CD4-positive, alpha-beta memory T cell (primary cell): ENCODE measurements around the gene MTA2. TPM values are rescaled to one million over a fixed set of nuclear protein-coding genes. Genes with fewer than 3 reads are reported as not detected.

Experiments
- CTCF ChIA-PET: fragments of 350-600 bp; sonication (Branson Sonifier 250); formaldehyde crosslinking; loops from one replicate; lab custom pipeline; 2021; ENCODE audit warnings: inconsistent platforms; ENCODE audit not compliant: partially characterized antibody; lab: Charles Lee
- POLR2A ChIA-PET: fragments of 350-600 bp; sonication (Branson Sonifier 250); formaldehyde crosslinking; loops from one replicate; lab custom pipeline; 2021; ENCODE audit not compliant: partially characterized antibody; lab: Charles Lee
- DNase-seq, 5 donors: peaks; one replicate each; pipeline versions ENCODE4 v3.0.0 to v3.0.0-alpha.2; 2020 to 2022; ENCODE audit warnings: mixed read lengths in 1 of 5
- H3K27ac ChIP-seq: one replicate; pipeline ENCODE4 v1.7.0; 2013; ENCODE audit warnings: low read depth, low read length
- H3K27me3 ChIP-seq: 2 replicates; pipeline ENCODE4 v1.7.0; 2013; ENCODE audit warnings: mild to moderate bottlenecking, low read length, moderate library complexity; ENCODE audit not compliant: insufficient read depth
- H3K36me3 ChIP-seq: 2 replicates; pipeline ENCODE4 v1.7.0; 2013; ENCODE audit warnings: mild to moderate bottlenecking, low read length, moderate library complexity; ENCODE audit not compliant: insufficient read depth
- H3K4me1 ChIP-seq: 2 replicates; pipeline ENCODE4 v1.7.0; 2013; ENCODE audit warnings: mild to moderate bottlenecking, low read length, moderate library complexity; ENCODE audit not compliant: insufficient read depth
- H3K4me3 ChIP-seq, 2 donors: one replicate each; pipeline ENCODE4 v1.7.0; 2013; ENCODE audit warnings: low read length in 2 of 2, mild to moderate bottlenecking in 1 of 2
- H3K9me3 ChIP-seq, 2 donors: one replicate each; pipeline ENCODE4 v1.7.0; 2013; ENCODE audit warnings: low read length in 2 of 2, control low read depth in 1 of 2; ENCODE audit not compliant: control insufficient read depth in 1 of 2
- H3K27ac Mint-ChIP-seq, 7 donors: one replicate each; pipeline ENCODE4 v1.8.0; 2020 to 2021; ENCODE audit warnings: mixed read lengths in 7 of 7, mild to moderate bottlenecking in 6 of 7, inconsistent platforms in 3 of 7, moderate library complexity in 3 of 7
- H3K27me3 Mint-ChIP-seq, 2 donors: one replicate each; pipeline ENCODE4 v1.8.0; 2020 to 2021; ENCODE audit warnings: mixed read lengths in 2 of 2
- H3K36me3 Mint-ChIP-seq, 2 donors: one replicate each; pipeline ENCODE4 v1.8.0; 2020 to 2021; ENCODE audit warnings: mixed read lengths in 2 of 2, inconsistent platforms in 1 of 2, mild to moderate bottlenecking in 1 of 2
- H3K4me1 Mint-ChIP-seq, 4 donors: one replicate each; pipeline ENCODE4 v1.8.0; 2020 to 2021; ENCODE audit warnings: mixed read lengths in 4 of 4, mild to moderate bottlenecking in 1 of 4
- H3K4me3 Mint-ChIP-seq, 8 donors: one replicate each; pipeline ENCODE4 v1.8.0; 2020 to 2021; ENCODE audit warnings: mixed read lengths in 8 of 8, mild to moderate bottlenecking in 7 of 8, moderate library complexity in 6 of 8, inconsistent platforms in 3 of 8
- H3K9me3 Mint-ChIP-seq, 8 donors: one replicate each; pipeline ENCODE4 v1.8.0; 2020 to 2021; ENCODE audit warnings: mixed read lengths in 8 of 8, mild to moderate bottlenecking in 5 of 8, inconsistent platforms in 3 of 8, moderate library complexity in 1 of 8
- intact Hi-C: fragments of 100-400 bp; cut with micrococcal nuclease; formaldehyde crosslinking; loops from one replicate; pipeline ENCODE4 v1.15.1; 2023
- polyA plus RNA-seq, 2 donors: library from polyadenylated mRNA; unstranded; fragments of 300-500 nt; fragmentation: Illumina TruSeq; gene quantifications; one replicate each; pipeline ENCODE4 v1.2.3, GENCODE V29; 2021
- total RNA-seq, 2 experiments: library from RNA; stranded (reverse); gene quantifications; one replicate each; pipeline ENCODE4 v1.2.3, GENCODE V29; 2021

MTA2 gene
- total and polyA plus RNA-seq, 4 experiments from 2014 or later = 16.6 to 210 (median 122) TPM

DNA sequence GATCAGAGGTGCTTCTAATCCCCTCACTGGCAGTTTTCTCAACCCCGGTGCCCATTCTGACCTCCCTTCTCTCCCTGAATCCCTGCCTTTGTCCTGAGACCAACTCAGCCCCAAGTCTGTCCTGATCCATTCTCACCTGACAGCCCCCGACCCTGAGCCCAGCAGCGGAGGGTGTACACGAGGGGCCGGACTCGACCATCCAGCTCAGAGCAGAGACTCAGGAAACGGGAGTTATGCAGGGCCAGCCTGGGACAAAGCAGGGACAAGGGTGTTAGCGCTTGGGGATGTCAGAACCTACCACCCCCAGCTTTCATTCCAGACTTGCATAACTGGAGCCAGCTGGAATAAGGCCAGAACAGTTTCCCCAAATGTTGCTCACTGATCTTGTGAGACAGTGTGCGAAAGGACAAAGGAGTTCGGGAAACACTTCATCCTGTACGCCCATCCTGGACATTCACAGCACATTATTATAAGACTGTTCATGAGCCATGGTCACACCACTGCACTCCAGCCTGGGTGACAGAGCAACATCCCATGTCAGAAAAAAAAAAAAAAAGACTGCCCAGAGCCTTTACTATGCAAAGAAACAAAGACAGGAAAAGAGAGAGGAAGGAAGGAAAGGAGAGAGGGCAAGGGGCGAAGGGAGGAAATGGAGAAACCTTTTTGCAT is 24.5 kb downstream of the MTA2 start:
- DNase-seq = no peak

DNA sequence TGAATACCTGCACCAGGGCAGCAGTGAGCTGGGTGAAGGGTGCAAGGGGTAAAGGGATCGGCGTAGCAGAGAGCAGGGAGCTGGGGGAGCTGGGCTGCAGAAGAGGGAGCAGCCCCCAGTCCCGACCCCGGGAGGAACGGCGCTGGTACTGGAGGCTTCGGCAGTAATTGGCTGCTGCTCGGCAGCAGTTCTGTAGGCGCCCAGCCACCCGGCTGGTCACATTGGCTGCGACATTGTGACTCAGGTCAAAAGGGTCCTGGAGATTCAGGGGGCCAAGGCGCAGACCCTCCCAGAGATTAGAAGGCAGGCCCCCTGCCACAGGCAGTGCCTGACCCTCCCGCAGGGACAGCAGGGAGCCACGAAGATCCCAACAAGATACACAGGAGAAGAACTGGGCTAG is 25.8 kb downstream of the MTA2 start:
- H3K9me3 Mint-ChIP-seq = no peaks in the 10 kb centered on the region
- Histone ChIP-seq H3K4me3 (no peak overlapping the region), H3K4me1 (peaks cover 34% of the 10 kb centered on the region), H3K36me3 (peaks cover 42% of the 10 kb centered on the region), H3K27ac (no peak overlapping the region), H3K9me3 (no peaks in the 10 kb centered on the region), H3K27me3 (no peaks in the 10 kb centered on the region)
- ChIA-PET POLR2A (interaction anchor here (1.6 to 5.4 kb wide), 5 partner anchors 16 to 265 kb away, joined by 4 to 114 read pairs (median 25); partner anchors contain the start of genes C11orf98, CSKMT, INTS5 and TUT1), CTCF (interaction anchor here (1.8 to 2.8 kb wide), 5 partner anchors 12 to 151 kb away, joined by 4 to 15 read pairs (median 7); partner anchors contain the start of gene TUT1)
- DNase-seq = no peak
- intact Hi-C loops = loop anchor here (2.0 kb wide), 2 partner anchors 37 to 305 kb away; partner anchors contain the start of genes EML3, ROM1 and SLC3A2
- peaks cover 34 to 59% of the 10 kb centered on the region in 2 donors for H3K36me3 Mint-ChIP-seq
- peak overlapping the region in 3 of 7 donors; percentile 27 to 77 (median 60) for H3K27ac Mint-ChIP-seq
- H3K27me3 Mint-ChIP-seq = no peaks in the 10 kb centered on the region
- peak overlapping the region in 4 of 8 donors; percentile 81 to 98 (median 95) for H3K4me3 Mint-ChIP-seq
- H3K4me1 Mint-ChIP-seq = peaks cover 26 to 47% (median 36%) of the 10 kb centered on the region in 4 donors

More for the DNA sequence above, 24.5 kb downstream of the MTA2 start:
- no peak overlapping the region for H3K27ac ChIP-seq
- peaks cover 24 to 54% of the 10 kb centered on the region in 2 donors for H3K36me3 Mint-ChIP-seq
- ChIA-PET POLR2A (interaction anchor here (0.5 to 5.4 kb wide), 5 partner anchors 14 to 126 kb away, joined by 3 to 114 read pairs (median 4); partner anchors contain the start of genes C11orf98, CSKMT, MTA2 and TUT1), CTCF (interaction anchor here (1.2 to 1.8 kb wide), 4 partner anchors 17 to 192 kb away, joined by 3 to 4 read pairs (median 4); no protein-coding TSS in a partner anchor)
- no peak overlapping the region for H3K4me3 ChIP-seq
- H3K4me1 ChIP-seq = peaks cover 21% of the 10 kb centered on the region
- intact Hi-C loops = no loop called here
- H3K9me3 ChIP-seq = no peaks in the 10 kb centered on the region
- no peaks in the 10 kb centered on the region for H3K27me3 Mint-ChIP-seq
- peak overlapping the region in 1 of 7 donors; percentile 52 for H3K27ac Mint-ChIP-seq
- no peaks in the 10 kb centered on the region for H3K9me3 Mint-ChIP-seq
- no peak overlapping the region for H3K4me3 Mint-ChIP-seq
- peaks cover 36% of the 10 kb centered on the region for H3K36me3 ChIP-seq
- no peaks in the 10 kb centered on the region for H3K27me3 ChIP-seq
- H3K4me1 Mint-ChIP-seq = peaks cover 20 to 34% (median 26%) of the 10 kb centered on the region in 4 donors

DNA sequence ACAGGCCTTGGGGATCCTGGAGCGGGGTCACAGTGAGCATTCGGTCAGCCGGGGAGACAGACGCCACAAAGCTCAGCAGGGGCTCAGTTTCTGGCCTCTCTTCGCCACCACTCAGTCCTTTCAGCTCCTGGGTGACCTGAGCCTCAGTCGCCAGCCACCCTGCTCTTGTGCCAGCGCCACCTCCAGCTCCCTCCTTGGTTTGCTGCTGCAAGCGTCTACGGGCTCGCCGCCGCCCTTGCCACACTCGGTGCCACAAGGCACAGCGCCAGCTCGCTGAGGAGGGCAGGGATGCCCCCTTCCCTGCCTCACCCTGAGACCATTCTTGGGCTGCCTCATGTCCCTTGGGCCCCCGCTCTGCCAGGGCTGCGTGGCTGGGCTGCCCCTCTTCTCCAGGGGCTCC is 26.5 kb downstream of the MTA2 start:
- peaks cover 29 to 53% (median 40%) of the 10 kb centered on the region in 4 donors for H3K4me1 Mint-ChIP-seq
- H3K4me1 ChIP-seq = peaks cover 38% of the 10 kb centered on the region
- ChIA-PET POLR2A (interaction anchor here (1.6 to 6.6 kb wide), 12 partner anchors 13 to 307 kb away, joined by 7 to 120 read pairs (median 21); partner anchors contain the start of genes AHNAK, C11orf98, CSKMT and INTS5), CTCF (interaction anchor here (0.7 to 2.8 kb wide), 5 partner anchors 13 to 151 kb away, joined by 3 to 15 read pairs (median 7); partner anchors contain the start of genes C11orf98 and TUT1)
- no peaks in the 10 kb centered on the region for H3K9me3 Mint-ChIP-seq
- DNase-seq = no peak
- H3K27ac Mint-ChIP-seq = peak overlapping the region in 5 of 7 donors; percentile 94 to 98 (median 95)
- peaks cover 47% of the 10 kb centered on the region for H3K36me3 ChIP-seq
- no peaks in the 10 kb centered on the region for H3K9me3 ChIP-seq
- H3K27me3 Mint-ChIP-seq = no peaks in the 10 kb centered on the region
- H3K36me3 Mint-ChIP-seq = peaks cover 36 to 62% of the 10 kb centered on the region in 2 donors
- no peak overlapping the region for H3K27ac ChIP-seq
- intact Hi-C loops = loop anchor here (2.0 kb wide), 2 partner anchors 38 to 306 kb away; partner anchors contain the start of genes EML3, ROM1 and SLC3A2
- peak overlapping the region in 7 of 8 donors; percentile 92 to 98 (median 98) for H3K4me3 Mint-ChIP-seq
- H3K4me3 ChIP-seq = peak overlapping the region in 1 of 2 donors; percentile 89
- H3K27me3 ChIP-seq = no peaks in the 10 kb centered on the region

DNA sequence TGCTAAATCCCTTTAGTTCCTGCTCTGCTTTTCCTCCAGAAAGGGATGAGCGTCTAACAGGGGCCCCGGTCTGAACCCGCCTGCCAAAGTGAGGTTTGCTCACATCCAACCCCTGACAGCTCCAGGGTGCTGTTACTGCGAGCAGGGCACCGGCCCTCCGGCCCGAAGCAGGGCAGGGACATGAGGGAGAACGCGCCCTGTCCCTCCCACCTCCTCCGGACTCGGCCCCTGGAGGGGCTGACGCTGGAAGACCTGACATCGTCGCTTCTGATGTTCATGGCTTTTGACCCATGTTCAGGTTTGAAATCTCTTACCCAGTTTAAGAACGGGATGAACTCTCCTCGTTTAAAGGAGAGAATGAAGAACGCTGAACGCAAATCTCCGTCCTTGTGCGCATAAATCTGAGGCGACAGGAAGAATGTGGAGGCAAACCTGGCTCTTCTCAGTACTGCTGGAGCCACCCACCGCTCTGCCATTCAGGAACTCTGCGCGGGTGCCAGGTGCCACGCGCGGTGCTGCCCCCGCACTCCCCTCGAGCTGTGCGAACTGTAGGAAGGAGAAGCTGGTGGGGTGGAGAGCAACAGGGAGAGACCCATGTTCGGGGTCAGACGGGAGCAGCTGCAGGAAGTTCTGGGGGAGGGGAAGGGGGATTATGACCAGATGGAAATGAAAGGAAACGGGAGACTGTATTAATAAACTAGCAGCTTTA is 27.1 kb downstream of the MTA2 start:
- Mint-ChIP-seq H3K36me3 (peaks cover 38 to 68% of the 10 kb centered on the region in 2 donors), H3K27me3 (no peaks in the 10 kb centered on the region), H3K4me3 (peak overlapping the region; percentile 92 to 98 (median 98)), H3K4me1 (peaks cover 32 to 60% (median 45%) of the 10 kb centered on the region in 4 donors), H3K9me3 (no peaks in the 10 kb centered on the region), H3K27ac (peak overlapping the region; percentile 94 to 98 (median 97))
- H3K27me3 ChIP-seq = no peaks in the 10 kb centered on the region
- no peaks in the 10 kb centered on the region for H3K9me3 ChIP-seq
- CTCF ChIA-PET = interaction anchor here (0.6 to 2.8 kb wide), 10 partner anchors 13 to 180 kb away, joined by 3 to 15 read pairs (median 5); partner anchors contain the start of genes C11orf98 and TUT1
- intact Hi-C loops = loop anchor here (1.0 to 2.0 kb wide), 3 partner anchors 17 to 306 kb away; partner anchors contain the start of genes EML3, ROM1, SLC3A2 and TUT1
- no peak for DNase-seq
- peaks cover 44% of the 10 kb centered on the region for H3K4me1 ChIP-seq
- peaks cover 53% of the 10 kb centered on the region for H3K36me3 ChIP-seq
- POLR2A ChIA-PET = interaction anchor here (0.6 to 6.6 kb wide), 45 partner anchors 10 to 1213 kb away, joined by 3 to 120 read pairs (median 5); partner anchors contain the start of genes AHNAK, B3GAT3, C11orf98 and CSKMT
- peak overlapping the region; percentile 77 for H3K27ac ChIP-seq
- H3K4me3 ChIP-seq = peak overlapping the region; percentile 89 to 91

DNA sequence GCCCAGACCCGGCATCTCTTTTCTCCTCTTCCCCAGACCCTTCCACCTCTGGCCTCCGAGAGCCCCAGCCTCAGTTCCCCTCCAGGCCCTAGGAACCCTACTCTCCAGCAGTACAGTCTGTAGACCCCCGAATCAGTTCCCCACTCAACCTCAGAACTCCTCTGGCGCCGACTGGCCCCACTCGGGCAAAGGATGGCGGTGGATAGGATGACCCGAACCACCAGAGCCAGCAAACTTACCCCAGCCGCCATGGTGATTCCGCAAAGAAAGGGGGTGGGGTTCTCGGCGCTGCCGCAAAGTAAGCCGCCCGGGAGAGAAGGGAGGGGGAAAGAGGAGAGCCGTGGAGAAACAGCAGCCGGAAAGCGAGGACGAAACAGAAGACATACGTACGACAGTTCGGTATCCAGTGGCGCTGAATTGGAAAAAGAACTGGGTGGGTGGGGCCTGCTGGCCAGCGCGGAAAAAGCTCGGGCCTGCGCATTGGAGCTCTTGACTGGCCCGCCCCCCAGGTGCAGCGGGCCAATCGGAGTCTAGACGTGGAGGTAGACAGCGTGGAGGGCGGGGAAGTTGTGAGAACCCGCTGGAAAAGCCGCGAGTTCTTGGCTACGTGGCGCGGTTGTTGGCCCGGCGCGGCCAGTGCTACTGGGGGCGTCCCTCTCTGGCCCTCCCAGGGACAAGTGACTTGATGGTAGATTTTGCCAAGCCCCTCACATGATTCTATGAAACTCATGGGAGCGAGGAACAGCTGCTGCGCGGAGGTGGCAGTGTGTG is 27.9 kb downstream of the MTA2 start, which contains the start of gene EEF1G:
Gene EEF1G (minus strand): TSS at position 300 of the 771 bp plus-strand sequence. CDS start 49 bp downstream, at position 251.
- H3K9me3 ChIP-seq = no peaks in the 10 kb centered on the region
- peak within 1 kb of the TSS; percentile 94 to 98 (median 97) for H3K27ac Mint-ChIP-seq
- peaks cover 44% of the 10 kb centered on the region for H3K4me1 ChIP-seq
- intact Hi-C loops = loop anchor here (1.0 to 2.0 kb wide), 5 partner anchors 17 to 307 kb away; partner anchors contain the start of genes C11orf98, CSKMT, EML3 and ROM1
- peaks cover 34 to 60% (median 47%) of the 10 kb centered on the region in 4 donors for H3K4me1 Mint-ChIP-seq
- ChIA-PET POLR2A (interaction anchor here (0.6 to 6.6 kb wide), 46 partner anchors 10 to 1212 kb away, joined by 3 to 120 read pairs (median 4); partner anchors contain the start of genes AHNAK, B3GAT3, C11orf98 and CSKMT), CTCF (interaction anchor here (0.6 to 2.8 kb wide), 13 partner anchors 9 to 179 kb away, joined by 3 to 15 read pairs (median 5); partner anchors contain the start of gene TUT1)
- H3K4me3 Mint-ChIP-seq = peak within 1 kb of the TSS; percentile 92 to 98 (median 98)
- peaks cover 38 to 69% of the 10 kb centered on the region in 2 donors for H3K36me3 Mint-ChIP-seq
- no peaks in the 10 kb centered on the region for H3K9me3 Mint-ChIP-seq
- peak within 1 kb of the TSS; percentile 89 to 100 for H3K4me3 ChIP-seq
- DNase-seq = peak; percentile 98 to 100 (median 100)
- peak within 1 kb of the TSS; percentile 77 for H3K27ac ChIP-seq
- peaks cover 55% of the 10 kb centered on the region for H3K36me3 ChIP-seq
- H3K27me3 Mint-ChIP-seq = no peaks in the 10 kb centered on the region
- no peaks in the 10 kb centered on the region for H3K27me3 ChIP-seq
